GM18873 (cell line): ENCODE data around the gene ZNF423.

Source experiments
- ATAC-seq: cut with Tn5 transposase; IDR thresholded peaks from one replicate; pipeline ENCODE4 v1.9.1; 2021; ENCODE audit warnings: mild to moderate bottlenecking, moderate library complexity, moderate number of reproducible peaks; ENCODE audit not compliant: unreplicated experiment, low FRiP score

The ZNF423 gene

GRCh38 chr16:49793244-49793643 lies 62.7 kb downstream of the ZNF423 start:
- no peak for ATAC-seq

GRCh38 chr16:49789616-49790015 lies 66.3 kb downstream of the ZNF423 start:
- ATAC-seq = no peak

- ATAC-seq = no peak
Observed at GRCh38 chr16:49788986-49789385, 66.9 kb downstream of the ZNF423 start.

GRCh38 chr16:49788572-49788971 lies 67.3 kb downstream of the ZNF423 start:
- no peak for ATAC-seq

GRCh38 chr16:49786926-49787557 lies 68.9 kb downstream of the ZNF423 start:
- no peak for ATAC-seq

GRCh38 chr16:49785970-49786369 lies 69.9 kb downstream of the ZNF423 start:
- no peak for ATAC-seq

- no peak for ATAC-seq
Observed at GRCh38 chr16:49782405-49782804, 73.5 kb downstream of the ZNF423 start.

GRCh38 chr16:49781401-49781800 lies 74.5 kb downstream of the ZNF423 start:
- no peak for ATAC-seq

- ATAC-seq = no peak
Observed at GRCh38 chr16:49780433-49780832, 75.5 kb downstream of the ZNF423 start.

GRCh38 chr16:49779979-49780378 lies 75.9 kb downstream of the ZNF423 start:
- ATAC-seq = no peak

- ATAC-seq = no peak
Observed at GRCh38 chr16:49778202-49778930, 77.5 kb downstream of the ZNF423 start.

- ATAC-seq = no peak
Observed at GRCh38 chr16:49776734-49777133, 79.2 kb downstream of the ZNF423 start.

- no peak for ATAC-seq
Observed at GRCh38 chr16:49776085-49776595, 79.8 kb downstream of the ZNF423 start.

- ATAC-seq = no peak
Observed at GRCh38 chr16:49775581-49775980, 80.3 kb downstream of the ZNF423 start.

- no peak for ATAC-seq
Observed at GRCh38 chr16:49775018-49775417, 80.9 kb downstream of the ZNF423 start.

- ATAC-seq = no peak
Observed at GRCh38 chr16:49773534-49774475, 82.1 kb downstream of the ZNF423 start.

- ATAC-seq = no peak
Observed at GRCh38 chr16:49767998-49768397, 87.9 kb downstream of the ZNF423 start.

GRCh38 chr16:49767414-49767813 lies 88.5 kb downstream of the ZNF423 start:
- ATAC-seq = no peak

GRCh38 chr16:49766225-49766624 lies 89.7 kb downstream of the ZNF423 start:
- ATAC-seq = no peak

GRCh38 chr16:49763826-49764225 lies 92.1 kb downstream of the ZNF423 start:
- no peak for ATAC-seq

GRCh38 chr16:49760815-49761214 lies 95.1 kb downstream of the ZNF423 start:
- no peak for ATAC-seq
